Activated CD4-positive, alpha-beta T cell treated with anti-CD3 and anti-CD28 coated beads for 36 hours (primary cell): ENCODE data around the gene ADCK1. TPM values are rescaled to one million over a fixed set of nuclear protein-coding genes. Genes with fewer than 3 reads are reported as not detected.
"Not testable (repeated sequence)": the region's sequence is repeated elsewhere in the genome, so short reads cannot be mapped to it uniquely, and the experiment has no call there.

Experiments used
- ATAC-seq: fragments of 200-7000 bp; cut with Tn5 transposase; one replicate; pipeline ENCODE4 v1.10.0; 2021; ENCODE audit warnings: mild to moderate bottlenecking, moderate library complexity
- CTCF ChIA-PET: fragments of 350-600 bp; sonication (Branson Sonifier 250); formaldehyde crosslinking; loops from one replicate; lab custom pipeline; 2021; ENCODE audit warnings: antibody characterized with exemption; lab: Charles Lee
- POLR2A ChIA-PET: fragments of 350-600 bp; sonication (Branson Sonifier 250); formaldehyde crosslinking; loops from one replicate; lab custom pipeline; 2021; ENCODE audit warnings: antibody characterized with exemption, inconsistent platforms; lab: Charles Lee
- DNase-seq: peaks from one replicate; pipeline ENCODE4 v3.0.0-alpha.2; 2020
- H3K27ac Mint-ChIP-seq: one replicate; pipeline ENCODE4 v1.8.0; 2021; ENCODE audit warnings: mixed read lengths
- H3K27me3 Mint-ChIP-seq: one replicate; pipeline ENCODE4 v1.8.0; 2021; ENCODE audit warnings: mixed read lengths
- H3K36me3 Mint-ChIP-seq: one replicate; pipeline ENCODE4 v1.8.0; 2021; ENCODE audit warnings: low read depth, mixed read lengths
- H3K4me1 Mint-ChIP-seq: one replicate; pipeline ENCODE4 v1.8.0; 2021; ENCODE audit warnings: mixed read lengths
- H3K4me3 Mint-ChIP-seq: one replicate; pipeline ENCODE4 v1.8.0; 2021; ENCODE audit warnings: mild to moderate bottlenecking, moderate library complexity, mixed read lengths
- H3K9me3 Mint-ChIP-seq: one replicate; pipeline ENCODE4 v1.8.0; 2021; ENCODE audit warnings: low read depth, mixed read lengths
- intact Hi-C, 2 experiments: fragments of 100-400 bp; cut with DNase I in 1 of 2; cut with micrococcal nuclease in 1 of 2; formaldehyde crosslinking; loops; one replicate each; pipeline versions ENCODE4 v1.14.2 to v1.15.1; 2022 to 2024; cut with DNase I, micrococcal nuclease
- total RNA-seq, 2 experiments: library from RNA; stranded (reverse); gene quantifications; one replicate each; pipeline ENCODE4 v1.2.3, GENCODE V29; 2021

Gene ADCK1
- total RNA-seq, 2 experiments from 2014 or later: 4.6 to 4.9 TPM

DNA sequence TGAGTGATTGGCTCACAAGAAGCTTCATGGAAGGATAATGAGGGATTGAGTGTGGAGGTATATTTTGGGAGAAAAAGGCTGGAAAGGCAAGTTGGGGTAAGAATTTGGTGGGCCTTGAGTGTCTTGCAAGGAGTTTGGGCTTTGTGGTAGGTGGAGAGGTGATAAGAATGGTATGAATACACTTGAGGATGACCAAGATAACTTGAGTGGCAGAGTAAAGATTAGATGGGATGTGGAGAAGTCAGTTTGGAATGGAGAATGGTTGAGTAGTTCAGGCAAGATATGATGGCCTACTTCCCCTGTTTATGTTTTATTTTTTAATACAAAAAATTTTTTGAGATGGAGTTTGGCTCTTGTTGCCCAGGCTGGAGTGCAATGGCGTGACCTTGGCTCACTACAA, 9.1 kb downstream of the ADCK1 start:
- no peaks in the 10 kb centered on the region for H3K9me3 Mint-ChIP-seq
- DNase-seq (no peak), ATAC-seq (no peak)
- ChIA-PET CTCF (no interaction called here), POLR2A (no interaction called here)
- H3K27ac Mint-ChIP-seq: peak overlapping the region; percentile 11
- H3K36me3 Mint-ChIP-seq: no peaks in the 10 kb centered on the region
- peaks cover 14% of the 10 kb centered on the region for H3K4me1 Mint-ChIP-seq
- H3K27me3 Mint-ChIP-seq: no peaks in the 10 kb centered on the region
- H3K4me3 Mint-ChIP-seq: no peak overlapping the region
- intact Hi-C loops: no loop called here

DNA sequence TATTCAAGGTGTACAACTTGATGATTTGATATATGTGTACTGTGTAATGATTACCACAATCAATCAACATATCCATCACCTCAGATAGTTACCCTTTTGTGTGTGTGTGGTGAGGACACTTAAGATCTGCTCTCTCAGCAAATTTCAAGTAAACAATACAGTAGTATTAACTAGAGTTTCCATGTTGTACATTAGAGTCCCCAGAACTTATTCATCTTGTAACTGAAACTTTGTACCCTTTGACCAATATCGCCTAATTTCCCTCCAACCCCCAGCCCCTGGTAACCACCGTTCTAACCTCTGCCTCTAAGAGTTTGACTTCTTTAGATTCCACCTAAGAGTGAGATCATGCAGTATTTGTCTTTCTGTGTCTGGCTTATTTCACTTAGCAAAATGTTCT, 12.1 kb downstream of the ADCK1 start:
- Mint-ChIP-seq H3K4me3 (no peak overlapping the region), H3K9me3 (no peaks in the 10 kb centered on the region), H3K4me1 (peaks cover 12% of the 10 kb centered on the region), H3K36me3 (no peaks in the 10 kb centered on the region), H3K27ac (no peak overlapping the region), H3K27me3 (no peaks in the 10 kb centered on the region)
- ATAC-seq (no peak), DNase-seq (no peak)
- ChIA-PET POLR2A (no interaction called here), CTCF (no interaction called here)
- intact Hi-C loops: no loop called here

DNA sequence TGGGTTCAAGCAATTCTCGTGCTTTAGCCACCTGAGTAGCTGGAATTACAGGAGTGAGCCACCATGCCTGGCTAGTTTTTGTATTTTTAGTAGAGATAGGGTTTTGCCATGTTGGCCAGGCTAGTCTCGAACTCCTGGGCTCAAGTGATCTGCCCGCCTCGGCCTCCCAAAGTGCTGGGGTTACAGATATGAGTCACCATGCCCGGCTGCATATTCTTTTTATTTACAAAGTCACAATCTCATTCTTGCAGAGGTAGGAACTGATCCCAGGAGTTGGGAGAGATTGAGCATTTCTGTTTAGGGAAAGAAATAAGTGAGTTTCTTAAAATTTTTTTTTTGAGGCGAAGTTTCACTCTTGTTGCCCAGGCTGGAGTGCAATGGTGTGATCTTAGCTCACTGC, 12.8 kb downstream of the ADCK1 start:
- ATAC-seq, POLR2A ChIA-PET, H3K27ac Mint-ChIP-seq, H3K4me3 Mint-ChIP-seq, DNase-seq, H3K27me3 Mint-ChIP-seq, intact Hi-C loops, H3K36me3 Mint-ChIP-seq, CTCF ChIA-PET, H3K9me3 Mint-ChIP-seq: not testable (repeated sequence)
- H3K4me1 Mint-ChIP-seq: peaks cover 12% of the 10 kb centered on the region

DNA sequence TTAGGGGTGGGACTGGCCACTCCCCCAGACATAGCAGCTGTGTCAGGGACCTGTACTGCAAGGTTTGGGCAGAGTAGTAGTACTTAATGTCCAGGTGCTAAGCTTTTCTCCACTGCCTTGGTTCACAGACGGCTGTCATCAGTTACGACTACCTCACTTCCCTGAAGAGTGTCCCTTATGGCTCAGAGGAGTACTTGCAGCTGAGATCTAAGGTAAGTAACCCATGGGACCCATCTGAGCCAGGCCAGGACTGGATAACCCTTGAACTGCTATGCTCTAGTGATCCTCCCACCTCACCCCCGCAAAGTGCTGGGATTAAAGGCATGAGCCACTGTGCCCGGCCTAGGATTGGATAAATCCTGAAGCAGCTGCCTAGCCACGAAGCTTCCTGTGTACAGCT, 22.4 kb downstream of the ADCK1 start:
- POLR2A ChIA-PET: no interaction called here

DNA sequence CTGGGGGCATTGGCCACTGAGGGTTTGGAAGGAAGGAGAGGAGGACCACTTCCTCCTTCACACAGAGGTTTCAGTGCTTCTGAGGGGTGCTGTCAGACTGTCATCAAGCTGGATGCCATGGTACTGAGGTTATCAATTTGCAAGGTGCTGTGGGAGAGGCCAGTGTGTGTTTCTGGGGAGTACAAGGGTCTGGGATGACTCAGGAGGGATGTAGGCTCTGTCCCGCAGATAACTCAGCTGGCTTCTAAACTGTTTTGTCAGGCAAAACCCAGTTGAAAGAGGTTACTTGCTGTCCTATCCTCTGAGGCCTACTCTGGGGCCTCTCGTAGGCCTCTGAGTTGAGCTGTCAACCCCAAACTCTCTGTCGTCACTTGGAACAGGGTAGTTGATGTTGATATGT, 22.8 kb downstream of the ADCK1 start:
- Mint-ChIP-seq H3K4me3 (no peak overlapping the region), H3K36me3 (peaks cover 8% of the 10 kb centered on the region), H3K27ac (no peak overlapping the region), H3K27me3 (no peaks in the 10 kb centered on the region), H3K9me3 (no peaks in the 10 kb centered on the region), H3K4me1 (no peaks in the 10 kb centered on the region)
- ChIA-PET POLR2A (no interaction called here), CTCF (interaction anchor here (0.7 kb wide), 1 partner anchor 33 kb away, joined by 3 read pairs; no protein-coding TSS in a partner anchor)
- DNase-seq: no peak
- ATAC-seq: no peak
- intact Hi-C loops: no loop called here

More for the DNA sequence above, 22.4 kb downstream of the ADCK1 start:
- Mint-ChIP-seq H3K4me1 (no peaks in the 10 kb centered on the region), H3K9me3 (no peaks in the 10 kb centered on the region), H3K27me3 (no peaks in the 10 kb centered on the region), H3K36me3 (peaks cover 8% of the 10 kb centered on the region), H3K27ac (no peak overlapping the region), H3K4me3 (no peak overlapping the region)
- CTCF ChIA-PET: interaction anchor here (0.7 kb wide), 1 partner anchor 32 kb away, joined by 3 read pairs; no protein-coding TSS in a partner anchor
- intact Hi-C loops: no loop called here
- ATAC-seq: no peak
- DNase-seq: no peak

DNA sequence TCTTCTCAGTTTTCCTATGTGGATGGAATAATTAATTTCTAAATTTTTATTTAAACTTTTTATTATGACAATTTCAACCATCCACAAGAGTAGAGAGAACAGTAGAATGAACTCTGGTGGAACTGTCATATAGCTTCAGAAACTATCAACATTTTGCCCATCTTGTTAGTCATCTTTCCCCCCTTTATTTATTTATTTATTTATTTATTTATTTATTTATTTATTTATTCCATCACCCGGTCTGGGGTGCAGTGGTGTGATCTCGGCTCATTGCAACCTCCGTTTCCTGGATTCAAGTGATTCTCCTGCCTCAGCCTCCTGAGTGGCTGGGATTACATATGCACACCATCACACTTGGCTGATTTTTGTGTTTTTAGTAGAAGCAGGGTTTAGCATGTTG, 23.5 kb downstream of the ADCK1 start:
- Mint-ChIP-seq H3K27me3 (no peaks in the 10 kb centered on the region), H3K4me1 (no peaks in the 10 kb centered on the region), H3K9me3 (no peaks in the 10 kb centered on the region), H3K4me3 (no peak overlapping the region), H3K36me3 (peaks cover 8% of the 10 kb centered on the region), H3K27ac (no peak overlapping the region)
- intact Hi-C loops: no loop called here
- ChIA-PET POLR2A (no interaction called here), CTCF (interaction anchor here (0.6 kb wide), 1 partner anchor 836 kb away, joined by 4 read pairs; no protein-coding TSS in a partner anchor)
- ATAC-seq (no peak), DNase-seq (no peak)

DNA sequence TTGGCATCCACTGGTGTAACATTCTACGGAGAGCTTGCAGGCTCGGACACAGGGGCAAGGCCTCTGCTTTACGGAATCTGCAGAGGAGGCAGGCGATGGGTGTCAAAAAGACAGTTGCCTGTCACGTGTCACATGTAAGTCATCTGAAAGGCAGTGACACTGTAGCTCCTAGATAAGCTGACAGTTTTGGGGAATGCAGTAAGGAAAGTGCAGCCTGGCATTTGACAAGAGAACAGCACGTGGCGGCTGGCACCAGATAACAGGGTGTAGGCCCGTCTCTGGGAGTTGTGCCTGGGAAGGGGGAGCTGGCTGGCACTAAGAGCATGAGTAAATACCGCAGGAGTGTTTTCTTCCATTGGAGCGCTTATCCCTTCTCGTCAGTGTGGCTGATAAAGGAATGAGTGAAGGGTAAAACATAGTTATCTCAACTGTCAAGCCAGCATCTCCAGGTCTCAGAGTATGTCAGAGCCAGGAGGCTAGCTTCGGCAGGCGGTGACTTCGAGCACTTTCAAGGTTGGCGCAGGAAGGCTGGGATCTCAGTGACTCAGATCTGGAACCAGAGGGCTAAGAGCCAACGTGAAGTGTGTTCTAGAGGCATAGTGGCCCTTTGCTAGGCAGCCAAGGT, 26.1 kb downstream of the ADCK1 start:
- no peak for ATAC-seq
- Mint-ChIP-seq H3K4me3 (no peak overlapping the region), H3K9me3 (no peaks in the 10 kb centered on the region), H3K27me3 (no peaks in the 10 kb centered on the region), H3K4me1 (no peaks in the 10 kb centered on the region), H3K36me3 (peaks cover 8% of the 10 kb centered on the region), H3K27ac (no peak overlapping the region)
- POLR2A ChIA-PET: interaction anchor here (0.7 kb wide), 1 partner anchor 338 kb away, joined by 5 read pairs; no protein-coding TSS in a partner anchor
- CTCF ChIA-PET: interaction anchor here (1.2 kb wide), 1 partner anchor 12 kb away, joined by 3 read pairs; no protein-coding TSS in a partner anchor
- no peak for DNase-seq
- intact Hi-C loops: no loop called here

DNA sequence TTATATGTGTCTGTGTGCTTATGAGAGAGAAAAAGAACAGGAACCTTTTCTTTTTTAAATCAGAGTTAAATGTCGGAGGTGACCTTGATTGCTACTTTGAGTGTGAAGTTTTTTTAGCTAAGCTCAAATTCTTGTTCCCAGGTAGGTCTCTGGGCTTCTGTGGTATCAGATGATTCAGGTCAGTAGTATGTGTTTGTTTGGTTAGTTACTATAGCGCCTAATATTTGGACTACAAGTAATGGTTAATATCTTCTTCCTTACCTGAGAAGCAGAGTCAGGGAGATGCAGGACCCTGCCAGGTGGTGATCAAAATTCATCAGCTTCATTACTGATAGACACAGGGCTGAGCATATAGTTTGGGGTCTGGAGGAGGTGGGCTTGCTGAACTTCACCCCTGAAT, 30.8 kb downstream of the ADCK1 start:
- intact Hi-C loops: no loop called here
- POLR2A ChIA-PET: no interaction called here

DNA sequence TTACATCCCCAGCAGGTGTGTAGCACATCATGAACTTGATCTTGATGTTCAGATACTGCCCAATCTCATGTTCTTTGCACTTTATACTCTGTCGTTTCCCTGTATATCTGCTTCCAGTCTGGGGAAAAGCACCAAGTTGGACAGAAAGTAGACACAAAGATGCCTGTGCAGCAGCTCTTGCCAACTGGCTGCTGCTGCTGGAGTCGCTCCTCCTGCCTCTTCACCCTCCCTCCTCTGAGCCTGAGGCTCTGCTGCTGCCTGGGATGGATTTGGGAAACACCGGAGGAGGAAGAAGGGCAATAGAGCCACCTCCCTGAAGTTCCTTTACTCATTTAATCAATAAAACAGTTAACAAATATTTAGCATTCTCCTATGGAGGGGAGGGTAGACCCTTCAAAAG, 32.4 kb downstream of the ADCK1 start:
- Mint-ChIP-seq H3K9me3 (no peaks in the 10 kb centered on the region), H3K27ac (no peak overlapping the region), H3K4me3 (no peak overlapping the region), H3K36me3 (no peaks in the 10 kb centered on the region), H3K4me1 (no peaks in the 10 kb centered on the region), H3K27me3 (no peaks in the 10 kb centered on the region)
- intact Hi-C loops: no loop called here
- ATAC-seq (no peak), DNase-seq (no peak)
- CTCF ChIA-PET: no interaction called here
- POLR2A ChIA-PET: no interaction called here

More for the DNA sequence above, 30.8 kb downstream of the ADCK1 start:
- CTCF ChIA-PET: no interaction called here
- Mint-ChIP-seq H3K27ac (no peak overlapping the region), H3K4me1 (no peaks in the 10 kb centered on the region), H3K36me3 (peaks cover 6% of the 10 kb centered on the region), H3K9me3 (no peaks in the 10 kb centered on the region), H3K4me3 (no peak overlapping the region), H3K27me3 (no peaks in the 10 kb centered on the region)
- DNase-seq (no peak), ATAC-seq (no peak)

DNA sequence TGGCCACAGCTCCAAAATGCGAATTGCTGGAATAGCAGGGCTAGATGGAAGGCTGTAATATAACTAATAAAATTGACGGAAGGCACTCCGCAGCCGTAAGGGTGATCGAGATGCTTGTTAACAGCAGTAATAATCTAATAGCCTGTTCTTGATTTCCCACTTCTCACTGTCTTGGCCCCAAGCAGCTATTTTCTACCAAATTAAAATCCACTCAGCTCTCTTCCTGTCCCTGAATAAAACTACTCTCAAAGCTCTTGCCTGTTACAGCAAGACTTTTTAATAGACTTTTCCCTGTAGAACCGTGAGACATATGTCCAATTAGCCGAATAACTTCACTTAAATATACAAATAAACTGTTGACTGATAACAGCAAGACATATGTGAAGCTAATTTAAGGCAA, 38.0 kb downstream of the ADCK1 start:
- no peaks in the 10 kb centered on the region for H3K9me3 Mint-ChIP-seq
- no peaks in the 10 kb centered on the region for H3K36me3 Mint-ChIP-seq
- intact Hi-C loops: no loop called here
- CTCF ChIA-PET: no interaction called here
- H3K27me3 Mint-ChIP-seq: no peaks in the 10 kb centered on the region
- H3K4me1 Mint-ChIP-seq: peaks cover 9% of the 10 kb centered on the region
- POLR2A ChIA-PET: no interaction called here
- ATAC-seq (no peak), DNase-seq (no peak)
- no peak overlapping the region for H3K27ac Mint-ChIP-seq
- H3K4me3 Mint-ChIP-seq: no peak overlapping the region

DNA sequence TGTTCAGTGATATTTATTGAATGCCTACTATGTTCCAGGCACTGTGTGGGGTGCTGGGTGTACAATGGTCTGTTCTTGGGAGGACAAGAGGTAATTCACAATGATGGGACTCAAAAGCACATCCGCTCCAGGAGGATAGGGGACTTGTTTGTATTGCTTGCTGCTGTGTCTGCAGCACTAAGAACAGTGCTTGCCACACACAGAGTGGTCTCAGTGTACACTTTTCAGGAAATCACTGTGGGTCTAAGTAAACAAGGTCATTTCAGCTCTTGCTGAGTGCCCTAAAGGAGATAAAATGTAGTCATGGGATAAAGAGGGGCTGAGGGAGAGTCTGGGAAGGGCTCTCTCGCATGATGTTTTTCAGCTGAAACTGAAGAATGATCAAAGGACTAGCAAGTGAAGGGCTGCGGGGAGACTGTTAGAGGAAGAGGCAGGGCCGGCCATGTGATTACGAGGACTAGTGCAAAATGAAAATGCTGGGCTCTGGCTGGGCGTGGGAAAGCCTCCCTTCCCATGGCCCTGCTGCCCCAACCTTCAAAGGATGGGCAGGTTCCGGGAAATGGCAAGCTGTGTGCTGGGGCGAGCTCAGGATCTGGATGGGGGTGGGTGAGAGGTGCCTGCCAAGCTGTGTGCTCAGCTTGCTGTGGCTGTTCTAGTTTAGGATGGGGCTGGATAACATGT, 39.1 kb downstream of the ADCK1 start:
- Mint-ChIP-seq H3K4me3 (no peak overlapping the region), H3K27me3 (no peaks in the 10 kb centered on the region), H3K27ac (peak overlapping the region; percentile 49), H3K36me3 (no peaks in the 10 kb centered on the region), H3K9me3 (no peaks in the 10 kb centered on the region), H3K4me1 (peaks cover 9% of the 10 kb centered on the region)
- CTCF ChIA-PET: interaction anchor here (0.7 to 1.3 kb wide), 2 partner anchors 11 to 36 kb away, joined by 3 read pairs; no protein-coding TSS in a partner anchor
- ATAC-seq (no peak), DNase-seq (no peak)
- POLR2A ChIA-PET: no interaction called here
- intact Hi-C loops: no loop called here

DNA sequence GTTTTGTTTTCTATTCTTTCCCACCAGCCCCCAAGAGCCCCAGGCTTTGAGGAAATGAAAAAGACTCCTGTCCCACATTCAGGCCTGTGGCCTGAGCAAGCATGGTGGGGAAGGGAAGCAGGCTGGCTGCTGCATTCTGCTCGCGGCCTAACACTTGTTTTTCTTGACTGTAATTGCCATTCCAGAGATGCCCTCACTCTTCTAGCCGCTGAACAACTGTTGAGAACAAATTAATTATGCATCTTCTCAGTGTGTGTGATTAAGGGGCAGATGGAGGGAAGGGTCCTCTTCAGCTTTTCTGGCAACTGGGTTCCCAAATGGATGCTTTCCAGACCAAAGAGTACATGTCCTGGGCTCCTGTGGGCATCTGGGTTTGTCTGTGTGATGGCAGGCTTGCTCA, 43.3 kb downstream of the ADCK1 start:
- Mint-ChIP-seq H3K27ac (no peak overlapping the region), H3K36me3 (no peaks in the 10 kb centered on the region), H3K27me3 (no peaks in the 10 kb centered on the region), H3K4me3 (no peak overlapping the region), H3K9me3 (no peaks in the 10 kb centered on the region), H3K4me1 (peaks cover 9% of the 10 kb centered on the region)
- ATAC-seq (no peak), DNase-seq (no peak)
- CTCF ChIA-PET: interaction anchor here (0.9 kb wide), 1 partner anchor 851 kb away, joined by 3 read pairs; no protein-coding TSS in a partner anchor
- intact Hi-C loops: no loop called here
- POLR2A ChIA-PET: no interaction called here
